GM21717 (cell line): ENCODE results near the gene PINLYP.
"Not testable (repeated sequence)": the region's sequence is repeated elsewhere in the genome, so short reads cannot be mapped to it uniquely, and the experiment has no call there.

Source experiments
- ATAC-seq: cut with Tn5 transposase; IDR thresholded peaks from one replicate; pipeline ENCODE4 v1.9.1; 2021; ENCODE audit warnings: mild to moderate bottlenecking, moderate library complexity; ENCODE audit not compliant: unreplicated experiment

The PINLYP gene

DNA sequence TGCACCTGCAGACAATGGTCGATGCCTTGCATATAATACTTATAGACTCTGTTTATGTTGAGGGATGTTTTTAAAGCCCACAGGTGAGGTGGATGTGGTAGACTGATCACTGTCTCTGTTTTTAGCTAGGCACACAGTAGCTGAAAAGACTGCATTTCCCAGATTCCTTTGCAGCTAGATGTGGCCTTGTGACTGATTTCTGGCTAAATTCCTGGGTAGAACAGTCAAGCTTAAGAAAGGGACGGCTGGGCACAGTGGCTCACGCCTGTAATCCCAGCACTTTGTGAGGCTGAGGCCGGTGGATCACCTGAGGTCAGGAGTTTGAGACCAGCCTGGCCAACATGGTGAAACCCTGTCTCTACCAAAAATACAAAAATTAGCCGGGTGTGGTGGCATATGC is 24.7 kb downstream of the PINLYP start:
- ATAC-seq = not testable (repeated sequence)

DNA sequence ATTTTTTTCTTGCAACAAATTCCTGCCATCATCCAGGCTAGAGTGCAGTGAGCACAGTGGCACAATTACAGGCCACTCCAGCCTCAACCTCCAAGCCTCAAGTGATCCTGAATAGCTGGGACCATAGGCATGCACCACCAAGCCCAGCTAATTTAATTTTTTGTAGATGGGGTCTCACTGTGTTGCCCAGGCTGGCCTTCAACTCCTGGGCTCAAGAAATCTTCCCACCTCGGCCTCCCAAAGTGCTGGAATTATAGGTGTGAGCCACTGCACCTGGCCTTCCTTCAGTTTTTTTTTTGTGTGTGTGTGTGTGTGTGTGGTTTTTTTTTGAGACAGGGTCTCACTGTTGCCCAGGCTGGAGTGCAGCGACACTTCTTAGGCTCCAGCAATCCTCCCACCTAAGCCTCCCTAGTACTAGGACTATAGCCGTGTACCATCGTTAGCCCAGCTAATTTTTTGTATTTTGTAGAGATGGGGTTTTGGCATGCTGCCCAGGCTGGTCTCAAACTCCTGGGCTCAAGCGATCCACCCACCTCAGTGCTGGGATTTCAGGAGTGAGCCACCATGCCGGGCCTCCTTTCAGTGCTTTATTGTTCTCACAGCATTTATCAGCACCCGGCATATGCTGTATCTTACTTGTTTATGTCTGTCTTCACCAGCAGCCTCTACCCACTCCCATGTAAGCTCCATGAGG is 30.4 kb downstream of the PINLYP start:
- ATAC-seq = no peak

DNA sequence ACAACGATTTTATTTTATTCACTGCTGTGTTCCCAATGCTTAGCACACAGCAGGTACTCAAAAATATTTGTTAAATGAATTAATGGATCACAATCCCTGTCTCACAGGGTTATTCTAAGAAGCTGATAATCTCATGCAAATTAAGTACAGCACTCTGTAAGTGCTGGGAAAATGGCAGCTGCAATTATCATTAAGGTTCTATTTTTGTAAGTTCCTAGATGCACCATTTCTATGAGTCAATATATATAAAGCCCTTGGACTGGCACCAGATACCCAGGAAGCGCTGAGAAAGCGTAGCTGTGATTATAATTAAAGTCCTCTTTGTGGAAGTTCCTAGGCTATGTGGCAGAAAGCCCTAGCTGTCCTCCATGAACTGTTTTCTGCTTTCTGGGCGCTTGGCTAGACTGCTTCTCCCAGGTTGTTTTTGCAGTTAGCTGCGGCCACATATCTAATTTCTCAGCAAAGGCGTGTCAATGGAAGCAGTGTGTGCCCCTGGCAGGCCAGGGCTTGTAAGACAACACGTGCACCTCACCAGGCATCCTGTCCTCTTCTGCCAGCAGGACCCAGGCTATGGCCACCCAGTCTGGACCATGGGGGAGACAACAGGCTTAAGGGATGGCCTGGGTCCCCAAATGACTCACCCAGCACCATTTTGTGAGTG is 31.1 kb downstream of the PINLYP start:
- ATAC-seq = no peak

DNA sequence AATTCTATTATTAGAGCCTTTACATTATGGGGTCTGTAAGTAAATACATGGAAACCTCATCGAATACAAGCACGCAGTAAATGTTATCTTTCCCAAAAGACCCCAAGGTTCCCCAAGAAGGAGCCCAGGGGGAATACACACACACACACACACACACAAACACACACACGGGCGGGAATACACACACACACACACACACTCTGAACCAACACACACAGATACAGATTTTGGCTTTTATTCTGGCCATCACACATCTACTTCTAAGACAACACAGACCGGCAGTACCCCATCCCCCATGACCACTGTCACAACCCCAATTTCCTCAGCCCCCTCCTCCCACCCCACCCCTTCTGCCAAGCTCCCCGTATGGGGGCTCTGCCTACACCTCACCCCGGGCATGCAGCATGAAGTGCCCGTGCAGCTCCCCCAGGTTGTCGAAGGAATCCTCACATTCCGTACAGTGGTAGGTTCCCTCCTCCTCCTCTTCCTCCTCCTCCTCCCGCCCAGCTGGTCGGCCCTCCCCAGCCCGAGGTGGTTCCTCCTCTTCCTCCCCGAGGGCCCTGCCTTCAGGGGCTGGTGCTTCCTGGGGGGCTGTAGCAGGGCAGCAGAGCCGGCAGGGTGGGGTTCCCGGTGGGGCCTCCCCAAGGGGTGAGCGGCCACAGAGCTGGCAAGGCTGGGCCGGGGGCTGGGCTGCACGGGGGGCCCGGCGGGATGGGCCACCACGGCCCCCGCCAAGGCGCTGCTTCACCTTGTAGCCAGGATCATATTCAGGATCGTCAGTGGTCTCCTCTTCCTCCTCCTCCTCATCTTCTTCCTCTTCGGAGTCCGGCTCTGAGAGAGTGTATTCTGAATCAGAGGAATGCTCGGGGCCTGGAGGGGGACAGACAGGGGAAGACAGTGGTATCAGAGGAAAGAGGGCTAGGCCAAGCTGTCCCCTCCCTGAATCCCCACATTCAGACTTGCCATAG is 31.9 kb downstream of the PINLYP start:
- ATAC-seq = no peak

DNA sequence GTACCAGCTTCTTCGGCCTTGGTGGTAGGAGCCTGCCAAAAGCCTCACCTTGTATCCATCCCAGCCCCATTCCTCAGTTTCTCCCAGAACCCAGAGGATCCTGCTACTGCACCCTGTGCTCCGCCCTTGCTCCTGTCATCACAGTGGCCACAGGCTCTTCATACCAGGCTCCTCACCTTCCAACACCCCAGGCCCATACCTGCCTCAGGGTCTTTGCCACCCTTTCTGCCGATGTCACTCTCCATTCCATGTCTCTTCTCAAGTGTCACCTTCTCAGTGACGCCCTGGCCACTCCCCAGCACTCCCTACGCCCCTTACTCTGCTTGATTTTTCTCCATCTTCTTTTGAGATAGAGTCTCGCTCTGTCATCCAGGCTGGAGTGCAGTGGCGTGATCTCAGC is 34.3 kb downstream of the PINLYP start:
- ATAC-seq = no peak

DNA sequence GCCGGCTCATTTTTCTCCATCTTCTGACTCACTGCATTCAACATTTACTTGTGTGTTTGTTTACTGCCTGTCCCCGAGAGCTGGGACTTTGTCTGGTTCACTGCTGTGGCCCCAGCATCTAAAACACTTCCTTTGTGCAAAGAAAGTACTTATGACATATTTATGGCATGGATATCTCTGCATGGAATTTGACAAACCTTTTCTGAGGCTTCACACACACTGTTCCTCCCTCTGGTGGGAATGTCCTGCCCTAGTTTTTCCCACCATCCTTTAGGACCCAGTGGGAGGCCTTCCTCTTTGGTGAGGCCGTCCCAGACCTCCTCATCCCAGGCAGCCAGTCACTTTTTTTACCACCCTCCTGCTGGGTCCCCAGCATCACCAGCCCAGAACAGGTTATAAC is 34.9 kb downstream of the PINLYP start:
- ATAC-seq = no peak

DNA sequence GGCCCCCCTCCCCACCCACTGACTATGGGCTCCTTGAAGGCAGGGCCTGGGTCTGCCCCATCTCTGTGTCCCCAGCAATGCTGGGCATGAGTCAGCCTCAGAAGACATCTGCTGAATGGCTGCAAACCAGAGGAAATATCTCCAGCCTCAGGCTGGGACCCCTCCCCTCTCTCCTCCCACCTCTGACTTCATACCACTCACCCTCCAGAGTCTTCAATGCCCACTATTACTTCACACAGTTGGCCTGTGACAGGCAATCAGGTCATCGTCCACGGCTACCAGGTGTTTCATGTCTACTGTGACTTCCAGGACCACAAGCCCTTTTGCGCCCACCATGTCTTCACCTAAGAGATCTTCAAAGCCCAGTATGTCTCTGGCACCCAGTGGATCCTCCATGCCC is 36.2 kb downstream of the PINLYP start, which contains the start of gene SRRM5:
TSS of gene SRRM5 (plus strand) at position 301 of the 400 bp plus-strand sequence. CDS start at position 335, 34 bp downstream.
- ATAC-seq = no peak

DNA sequence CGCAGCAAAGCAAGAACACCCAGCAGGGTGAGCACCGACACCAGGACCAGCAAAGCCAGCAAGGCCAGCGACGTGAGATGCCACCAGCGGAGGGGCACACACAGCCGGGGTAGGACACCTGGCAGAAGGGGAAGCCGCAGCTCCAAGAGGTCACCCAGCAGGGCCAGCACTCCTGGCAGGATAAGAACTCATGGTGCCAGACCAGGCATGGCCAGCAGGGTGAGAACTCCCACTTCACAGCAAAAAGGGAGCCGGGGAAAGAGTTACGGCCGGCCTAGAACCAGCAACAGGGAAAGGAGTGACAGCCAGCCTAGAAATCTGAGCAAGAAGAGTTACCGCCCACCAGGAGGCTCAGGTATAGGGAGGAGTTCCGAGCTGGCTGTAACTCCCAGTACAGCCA is 36.8 kb downstream of the PINLYP start:
- no peak for ATAC-seq

DNA sequence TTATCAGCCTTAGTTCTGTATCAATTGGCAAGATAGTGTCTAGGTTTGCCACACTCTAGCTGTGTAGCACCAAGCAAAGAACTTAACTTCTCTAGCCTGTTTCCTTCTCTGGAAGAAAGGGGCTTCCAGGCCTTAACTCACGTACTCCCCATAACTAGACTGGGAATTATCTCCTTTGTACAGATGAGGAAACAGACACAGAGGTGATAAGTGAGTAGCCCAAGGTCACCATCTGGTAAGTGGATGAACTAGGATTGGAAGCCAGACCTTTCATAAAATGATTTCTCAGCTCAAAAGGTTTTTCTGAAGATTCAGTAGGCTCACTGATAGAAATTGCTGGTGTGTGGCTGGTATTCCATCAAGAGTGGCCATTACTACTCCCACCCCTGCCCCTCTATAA is 40.7 kb downstream of the PINLYP start:
- ATAC-seq = no peak

DNA sequence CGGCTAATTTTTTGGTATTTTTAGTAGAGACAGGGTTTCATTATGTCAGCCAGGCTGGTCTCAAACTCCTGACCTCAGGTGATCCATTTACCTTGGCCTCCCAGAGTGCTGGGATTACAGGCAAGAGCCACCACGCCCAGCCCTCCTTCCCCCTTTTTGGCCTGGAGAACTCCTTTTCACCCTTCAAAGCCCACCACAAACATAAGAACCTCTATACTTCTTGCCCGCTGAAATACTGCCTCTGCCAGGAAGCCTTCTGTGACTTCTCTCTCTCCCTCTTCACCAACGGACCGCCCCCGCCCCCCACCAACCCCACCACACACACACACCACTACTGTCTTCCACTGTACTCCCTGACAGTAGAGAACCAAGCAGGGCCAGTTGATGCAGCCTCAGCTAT is 41.4 kb downstream of the PINLYP start:
- no peak for ATAC-seq

DNA sequence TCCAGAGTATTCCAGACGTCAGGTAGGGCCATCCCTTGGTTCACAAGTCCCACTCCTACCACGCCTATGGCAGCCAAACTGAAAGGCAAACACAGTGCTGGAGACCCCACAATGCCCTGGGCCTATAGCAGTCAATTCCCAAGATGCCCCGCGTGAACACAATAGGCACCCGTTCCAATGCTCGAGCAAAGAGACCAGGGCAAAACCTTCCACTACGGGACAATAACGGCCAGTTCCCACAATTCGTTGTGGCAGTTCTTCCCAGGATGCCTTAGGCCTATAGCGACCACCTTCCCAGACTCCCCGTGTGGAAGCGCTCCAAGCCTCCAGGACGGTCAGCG is 43.3 kb downstream of the PINLYP start:
- ATAC-seq = peak; percentile 21

DNA sequence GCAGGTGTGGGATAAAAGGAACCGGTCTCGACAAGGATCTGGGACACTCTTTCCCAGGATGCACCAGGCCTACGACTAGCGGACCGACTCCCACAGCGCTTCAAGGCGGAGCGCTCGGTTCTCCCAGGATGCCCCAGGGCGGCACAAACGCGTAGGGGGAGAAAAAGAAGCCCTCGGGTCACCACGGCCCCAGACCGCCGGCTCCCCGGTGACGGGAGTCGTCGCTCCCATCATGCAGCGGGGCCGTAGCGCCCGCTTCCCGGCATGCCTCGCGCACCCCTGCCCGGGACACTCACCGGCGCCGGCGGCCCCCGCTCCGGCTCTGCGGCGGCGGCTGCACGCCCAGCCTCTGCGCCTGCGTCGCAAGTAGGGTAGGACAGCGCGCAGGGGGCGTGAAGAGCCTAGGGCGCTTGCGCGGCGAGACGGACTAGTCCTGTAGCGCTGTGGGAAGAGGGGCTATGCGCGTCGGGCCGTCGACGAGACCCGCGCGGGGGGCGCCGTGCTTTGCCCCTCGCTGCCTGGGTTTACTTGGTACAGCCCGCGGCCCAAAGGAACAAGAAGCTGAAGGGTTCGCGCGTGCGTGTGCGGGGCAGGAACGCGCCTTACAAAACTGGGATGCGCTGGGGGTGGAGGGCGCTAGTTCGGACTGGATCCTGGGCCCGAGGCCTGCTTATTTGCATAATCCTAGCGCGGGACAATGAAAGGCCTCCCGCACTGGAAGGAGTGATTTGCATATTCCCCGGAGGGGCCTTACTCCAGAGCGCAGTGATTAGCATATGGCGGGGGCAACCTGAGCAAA is 43.9 kb downstream of the PINLYP start, which contains the start of gene ZNF428:
TSS of gene ZNF428 (minus strand) at position 368 of the 799 bp plus-strand sequence. CDS start 5,325 bp downstream, outside the sequence.
- peak; percentile 63 for ATAC-seq

DNA sequence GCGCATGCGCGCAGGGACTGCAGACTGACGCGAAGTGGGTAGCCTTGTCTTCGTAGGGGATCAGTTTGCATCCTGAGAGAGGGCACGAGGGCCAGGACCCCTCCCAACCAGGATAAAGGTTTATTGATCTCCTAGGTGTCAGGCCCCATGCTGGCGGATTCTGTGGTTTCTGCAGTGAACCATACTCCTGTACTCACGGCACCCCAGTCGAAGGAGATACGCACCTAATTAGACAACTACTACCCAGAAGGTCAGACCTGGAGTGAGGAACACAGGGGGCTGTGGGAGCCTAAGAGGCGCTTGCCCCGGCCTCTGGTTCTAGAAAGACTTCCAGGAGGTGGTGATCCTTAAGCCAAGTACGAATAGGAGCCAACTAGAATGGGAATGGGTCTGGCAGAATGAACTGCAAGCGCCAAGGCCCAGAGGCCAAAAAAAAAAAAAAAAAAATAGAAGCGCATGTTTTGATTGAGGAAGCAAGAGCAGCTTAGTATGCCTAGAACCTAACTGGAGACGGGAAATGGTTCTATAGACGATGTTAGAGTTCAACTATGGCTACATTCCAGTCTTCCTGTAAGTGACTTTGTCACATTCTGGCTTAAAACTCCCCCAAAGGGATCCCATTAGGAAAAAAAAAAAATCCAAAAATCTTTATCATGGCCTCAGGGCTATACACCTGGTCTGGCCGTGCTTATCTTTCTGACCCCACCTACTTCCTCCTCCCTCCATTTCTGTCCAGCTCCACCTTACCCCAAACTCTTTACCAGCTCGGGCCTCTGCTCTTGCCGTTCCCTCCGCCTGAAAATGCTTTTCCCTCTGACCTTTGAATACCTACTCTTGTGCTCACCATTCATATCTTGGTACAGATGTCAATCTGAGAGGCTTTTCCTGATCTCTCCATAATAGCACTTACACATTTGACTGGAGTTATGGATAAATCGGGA is 44.7 kb downstream of the PINLYP start:
- no peak for ATAC-seq

DNA sequence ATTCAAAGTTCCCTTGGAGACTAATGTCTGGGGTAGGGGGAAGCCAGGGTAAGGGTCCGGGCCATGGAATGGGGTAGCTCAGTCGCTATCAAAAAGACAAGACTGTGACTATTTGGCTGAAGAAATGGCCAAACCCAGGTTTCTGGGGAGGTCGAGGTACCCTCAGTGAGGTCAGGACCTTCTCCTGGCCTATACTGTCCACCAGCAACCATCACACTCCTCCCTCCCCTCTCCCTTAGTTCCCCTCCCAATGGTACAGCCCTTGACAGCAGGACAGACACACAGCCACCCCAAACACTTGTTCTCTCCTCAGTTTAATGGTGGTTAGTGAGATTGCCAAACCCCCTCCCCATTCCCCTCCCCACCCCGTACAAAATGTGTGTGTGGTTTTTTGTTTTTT is 46.5 kb downstream of the PINLYP start:
- no peak for ATAC-seq

DNA sequence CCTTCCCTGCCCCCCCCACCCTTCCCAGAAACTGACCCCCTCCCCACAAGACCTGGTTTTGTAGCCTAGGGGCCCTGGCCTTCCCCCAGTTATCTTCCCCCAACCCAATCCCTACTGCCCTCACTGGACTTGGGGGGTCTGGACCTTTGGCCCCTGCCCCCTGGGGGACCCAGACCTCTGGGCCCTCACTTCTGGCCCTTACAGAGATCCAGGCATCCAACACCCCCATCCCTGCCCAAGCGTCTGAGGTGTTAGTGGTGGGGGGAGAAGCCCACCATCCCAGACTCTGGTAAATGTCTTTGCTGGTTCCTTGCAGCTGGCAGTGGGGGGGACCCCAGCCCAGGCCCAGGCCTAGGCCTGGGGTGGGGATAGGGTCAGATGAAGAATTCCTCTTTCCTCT is 47.4 kb downstream of the PINLYP start:
- ATAC-seq = no peak

DNA sequence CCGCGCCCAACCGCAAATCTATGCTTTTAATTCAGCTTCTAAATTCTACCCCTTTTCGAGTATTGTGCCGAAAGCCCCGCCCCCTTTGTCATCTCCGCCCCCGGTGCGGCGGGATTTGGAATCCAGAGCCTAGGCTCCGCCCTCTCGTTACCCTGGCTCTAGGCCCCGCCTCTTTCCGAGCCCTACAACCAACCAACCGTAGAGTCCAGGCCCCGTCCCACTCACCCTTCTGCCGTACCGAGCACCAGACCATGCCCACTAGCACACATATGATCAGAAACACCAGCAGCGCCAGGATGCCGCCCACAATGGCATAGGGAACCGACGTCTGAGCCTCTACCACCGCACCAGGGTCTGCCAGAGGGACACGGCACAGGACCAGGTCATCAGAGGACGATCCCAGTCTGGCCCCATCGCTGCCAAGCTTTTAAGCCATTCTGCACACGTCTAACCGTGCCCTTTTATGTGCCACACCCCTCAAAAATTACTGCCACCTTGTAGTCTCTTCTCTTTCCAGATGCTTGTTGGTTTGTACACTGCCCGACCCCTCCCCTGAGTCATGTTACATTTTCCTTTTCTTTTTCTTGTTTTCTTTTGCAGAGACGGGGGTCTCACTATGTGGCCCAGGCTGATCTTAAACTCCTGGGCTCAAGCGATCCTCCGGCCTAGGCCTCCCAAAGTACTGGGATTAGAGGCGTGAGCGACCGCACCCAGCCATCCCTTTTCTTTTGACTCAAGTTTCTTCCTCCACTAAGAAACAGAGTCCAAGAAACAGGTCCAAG is 48.5 kb downstream of the PINLYP start:
- no peak for ATAC-seq

DNA sequence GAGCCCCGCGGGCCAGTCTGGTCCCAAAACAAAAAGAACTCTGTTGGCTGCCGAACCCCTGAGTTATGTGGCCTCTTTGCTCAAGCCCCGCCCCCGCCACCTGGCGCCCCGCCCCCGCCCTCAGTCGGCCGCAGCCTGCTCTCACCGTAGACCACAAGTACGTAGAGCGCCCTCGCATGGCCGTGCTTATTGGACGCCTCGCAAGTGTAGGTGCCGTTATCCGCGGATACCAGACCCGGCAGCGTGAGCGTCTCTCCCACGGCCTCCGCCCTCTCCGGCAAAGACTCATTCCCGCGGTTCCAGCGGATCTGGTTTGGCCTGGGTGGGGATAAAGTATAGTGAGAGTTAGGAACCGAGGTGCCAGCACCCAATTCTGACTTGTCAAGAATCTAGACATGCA is 49.3 kb downstream of the PINLYP start:
- ATAC-seq = no peak

DNA sequence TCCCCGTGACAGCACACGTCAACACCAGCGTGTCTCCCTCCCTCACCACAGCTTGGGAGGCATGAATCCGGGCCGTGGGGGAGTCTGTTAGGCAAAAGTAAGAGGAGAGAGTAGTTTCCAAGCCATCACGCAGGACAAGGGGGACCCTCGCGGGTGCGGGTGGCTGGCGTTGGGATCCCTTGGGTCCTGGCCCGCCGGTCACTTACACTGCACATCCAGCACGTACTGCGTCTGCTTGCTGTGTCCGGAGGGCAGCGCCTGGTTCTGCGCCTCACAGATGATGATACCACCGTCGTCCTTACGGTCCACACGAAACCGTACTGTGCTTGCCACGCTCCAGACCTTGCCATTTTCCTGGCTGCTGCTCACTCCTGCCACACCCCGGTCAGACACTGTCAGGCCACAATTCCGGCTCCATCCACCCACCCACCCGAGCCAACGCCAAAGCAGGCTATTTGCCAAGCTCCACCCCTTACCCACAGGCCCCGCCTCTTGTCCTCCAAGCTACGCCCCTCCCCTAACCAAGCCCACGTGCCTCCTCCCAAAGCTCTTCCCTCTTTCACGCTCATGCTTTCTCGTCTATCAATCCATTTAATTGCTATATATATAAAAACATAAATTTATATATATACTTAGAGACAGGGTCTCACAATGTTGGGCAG is 50.4 kb downstream of the PINLYP start:
- ATAC-seq = no peak
